ENCODE data around the gene MAPK14.

Gene MAPK14

GRCh38 chr6:36114798-36115408 is 87.3 kb downstream of the MAPK14 start:
- no peak overlapping the region for H3K4me3 ChIP-seq (ENCODE audit: low read depth, low read length)
- DNase-seq (ENCODE audit: low read depth): peak; percentile 65
- TF ChIP-seq CTCF (IDR thresholded peaks at IDR 0.05; ENCODE audit: insufficient read depth, low read depth, low read length, missing control alignments): no peak

- no peak overlapping the region for H3K4me3 ChIP-seq (ENCODE audit: low read depth, low read length)
- TF ChIP-seq CTCF (IDR thresholded peaks at IDR 0.05; ENCODE audit: insufficient read depth, low read depth, low read length, missing control alignments): no peak
- no peak for DNase-seq (ENCODE audit: low read depth)
These were observed 87.8 kb downstream of the MAPK14 start for GRCh38 chr6:36115412-36115811.

- TF ChIP-seq CTCF (IDR thresholded peaks at IDR 0.05; ENCODE audit: insufficient read depth, low read depth, low read length, missing control alignments): no peak
- DNase-seq (ENCODE audit: low read depth): no peak
- H3K4me3 ChIP-seq (ENCODE audit: low read depth, low read length): no peak overlapping the region
These were observed 88.7 kb downstream of the MAPK14 start for GRCh38 chr6:36116066-36116864.

GRCh38 chr6:36116943-36117342 is 89.3 kb downstream of the MAPK14 start:
- no peak for DNase-seq (ENCODE audit: low read depth)
- no peak for TF ChIP-seq CTCF (IDR thresholded peaks at IDR 0.05; ENCODE audit: insufficient read depth, low read depth, low read length, missing control alignments)
- no peak overlapping the region for H3K4me3 ChIP-seq (ENCODE audit: low read depth, low read length)

- no peak for TF ChIP-seq CTCF (IDR thresholded peaks at IDR 0.05; ENCODE audit: insufficient read depth, low read depth, low read length, missing control alignments)
- no peak for DNase-seq (ENCODE audit: low read depth)
- H3K4me3 ChIP-seq (ENCODE audit: low read depth, low read length): no peak overlapping the region
These were observed 90.3 kb downstream of the MAPK14 start for GRCh38 chr6:36117658-36118549.

- no peak overlapping the region for H3K4me3 ChIP-seq (ENCODE audit: low read depth, low read length)
- no peak for TF ChIP-seq CTCF (IDR thresholded peaks at IDR 0.05; ENCODE audit: insufficient read depth, low read depth, low read length, missing control alignments)
- DNase-seq (ENCODE audit: low read depth): no peak
These were observed 91.0 kb downstream of the MAPK14 start for GRCh38 chr6:36118550-36119107.
